Neuronal stem cell (in vitro differentiated cells): ENCODE results near the gene TAPT1.

Source experiments
- DNase-seq: peaks from one replicate; pipeline ENCODE4 v3.0.0-alpha.2; 2013; ENCODE audit warnings: low spot score
- H2AFZ ChIP-seq: one replicate; pipeline ENCODE4 v1.6.1; 2013; ENCODE audit warnings: mild to moderate bottlenecking, low read length, inconsistent platforms
- H2AK5ac ChIP-seq: 2 replicates; pipeline ENCODE4 v1.6.1; 2013; ENCODE audit warnings: low read depth, mild to moderate bottlenecking, inconsistent platforms, low read length, moderate library complexity, mixed read lengths
- H2BK120ac ChIP-seq: 2 replicates; pipeline ENCODE4 v1.6.1; 2013; ENCODE audit warnings: low read depth, mild to moderate bottlenecking, inconsistent platforms, low read length, moderate library complexity, mixed read lengths
- H2BK12ac ChIP-seq: one replicate; pipeline ENCODE4 v1.6.1; 2013; ENCODE audit warnings: low read length, inconsistent platforms
- H2BK15ac ChIP-seq: 2 replicates; pipeline ENCODE4 v1.6.1; 2013; ENCODE audit warnings: mild to moderate bottlenecking, low read length, inconsistent platforms, mixed read lengths
- H2BK5ac ChIP-seq: one replicate; pipeline ENCODE4 v1.6.1; 2013; ENCODE audit warnings: inconsistent platforms, mild to moderate bottlenecking, low read length, moderate library complexity
- H3K14ac ChIP-seq: one replicate; pipeline ENCODE4 v1.6.1; 2013; ENCODE audit warnings: low read length, inconsistent platforms
- H3K18ac ChIP-seq: 2 replicates; pipeline ENCODE4 v1.6.1; 2013; ENCODE audit warnings: low read length, inconsistent platforms
- H3K23ac ChIP-seq: 2 replicates; pipeline ENCODE4 v1.6.1; 2013; ENCODE audit warnings: low read depth, mild to moderate bottlenecking, mixed read lengths, low read length, inconsistent platforms; ENCODE audit not compliant: poor library complexity
- H3K27ac ChIP-seq: replicated peaks from 3 replicates; pipeline ENCODE4 v1.5.1; 2013; ENCODE audit warnings: low read length, inconsistent platforms
- H3K27me3 ChIP-seq, 3 experiments: 2 replicates each; pipeline ENCODE4 v1.6.1; 2013; ENCODE audit warnings: low read length in 3 of 3, mild to moderate bottlenecking in 2 of 3, inconsistent platforms in 1 of 3, low read depth in 1 of 3, mixed read lengths in 1 of 3, moderate library complexity in 1 of 3; ENCODE audit not compliant: control insufficient read depth in 3 of 3, insufficient read depth in 3 of 3
- H3K36me3 ChIP-seq, 2 donors: replicated peaks in 1 of 2; 2 replicates each; pipeline ENCODE4 v1.6.1; 2013; ENCODE audit warnings: low read length in 2 of 2; ENCODE audit not compliant: control insufficient read depth in 2 of 2, insufficient read depth in 2 of 2
- H3K4ac ChIP-seq: 2 replicates; pipeline ENCODE4 v1.6.1; 2013; ENCODE audit warnings: inconsistent platforms, mild to moderate bottlenecking, low read length, moderate library complexity
- H3K4me1 ChIP-seq, 2 donors: 1 replicate in 1 of 2; 2 replicates in 1 of 2; pipeline ENCODE4 v1.6.1; 2013; ENCODE audit warnings: low read length in 2 of 2, low read depth in 1 of 2; ENCODE audit not compliant: control insufficient read depth in 2 of 2, insufficient read depth in 1 of 2
- H3K4me2 ChIP-seq: one replicate; pipeline ENCODE4 v1.6.1; 2013; ENCODE audit warnings: mild to moderate bottlenecking, low read length, inconsistent platforms; ENCODE audit not compliant: insufficient read depth, poor library complexity, severe bottlenecking
- H3K4me3 ChIP-seq, 2 donors: 2 replicates each; pipeline ENCODE4 v1.5.1; 2013; ENCODE audit warnings: low read length in 2 of 2, mild to moderate bottlenecking in 2 of 2, inconsistent platforms in 1 of 2, moderate library complexity in 1 of 2
- H3K79me1 ChIP-seq: one replicate; pipeline ENCODE4 v1.6.1; 2013; ENCODE audit warnings: low read depth, mild to moderate bottlenecking, inconsistent platforms, low read length, moderate library complexity
- H3K9ac ChIP-seq: one replicate; pipeline ENCODE4 v1.6.1; 2013; ENCODE audit warnings: mild to moderate bottlenecking, low read depth, low read length, inconsistent platforms; ENCODE audit not compliant: poor library complexity
- H3K9me3 ChIP-seq, 2 donors: replicated peaks in 1 of 2; 2 replicates each; pipeline versions ENCODE3 to v1.6.1; 2013; ENCODE audit warnings: low read length in 2 of 2, mild to moderate bottlenecking in 2 of 2, inconsistent platforms in 1 of 2, low read depth in 1 of 2, mixed read lengths in 1 of 2, moderate library complexity in 1 of 2; ENCODE audit not compliant: control insufficient read depth in 2 of 2, insufficient read depth in 1 of 2
- H4K8ac ChIP-seq: one replicate; pipeline ENCODE4 v1.6.1; 2013; ENCODE audit warnings: low read depth, mild to moderate bottlenecking, inconsistent platforms, low read length, moderate library complexity
- H4K91ac ChIP-seq: one replicate; pipeline ENCODE4 v1.6.1; 2013; ENCODE audit warnings: low read length, low read depth, mild to moderate bottlenecking, inconsistent platforms; ENCODE audit not compliant: poor library complexity
- WGBS, 2 donors: extraction: QIAGEN DNeasy Blood & Tissue Kit; methylation state at CpG; one replicate each; pipeline ENCODE4 v1.1.7; 2013; ENCODE audit warnings: missing lambda C conversion rate in 2 of 2, mixed read lengths in 1 of 2; ENCODE audit not compliant: insufficient read length in 2 of 2, insufficient replicate concordance in 1 of 2; ENCODE audit errors: extremely low coverage in 2 of 2; 5-methylcytosine and 5-hydroxymethylcytosine counted together

TAPT1 gene

GRCh38 chr4:16265820-16266219 is 39.5 kb upstream of the TAPT1 start:
- no peak overlapping the region for H3K27ac ChIP-seq
- H4K91ac ChIP-seq: no peak overlapping the region
- no peak overlapping the region for H2AFZ ChIP-seq
- DNase-seq: no peak
- H3K4me3 ChIP-seq: peak overlapping the region in 1 of 2 donors; percentile 1
- no peak overlapping the region for H3K4ac ChIP-seq
- H2BK5ac ChIP-seq: no peak overlapping the region
- H3K27me3 ChIP-seq: no peaks in the 10 kb centered on the region
- no peaks in the 10 kb centered on the region for H3K4me1 ChIP-seq
- peaks cover 0 to 2% of the 10 kb centered on the region in 2 donors for H3K9me3 ChIP-seq
- H2AK5ac ChIP-seq: no peak overlapping the region
- H3K79me1 ChIP-seq: no peaks in the 10 kb centered on the region
- no peak overlapping the region for H2BK15ac ChIP-seq
- H3K36me3 ChIP-seq: no peaks in the 10 kb centered on the region
- H3K23ac ChIP-seq: no peak overlapping the region
- WGBS, 2 donors: no CpG with 5 or more reads among the region's 3 CpGs
- no peak overlapping the region for H4K8ac ChIP-seq
- H3K18ac ChIP-seq: no peak overlapping the region
- H2BK120ac ChIP-seq: peak overlapping the region; percentile 14
- H2BK12ac ChIP-seq: no peak overlapping the region
- peak overlapping the region; percentile 24 for H3K9ac ChIP-seq
- H3K4me2 ChIP-seq: no peak overlapping the region
- peak overlapping the region; percentile 66 for H3K14ac ChIP-seq

- no CpG with 5 or more reads among the region's 3 CpGs for WGBS, 2 donors
- H2AK5ac ChIP-seq: no peak overlapping the region
- H3K23ac ChIP-seq: no peak overlapping the region
- H4K8ac ChIP-seq: no peak overlapping the region
- H3K36me3 ChIP-seq: no peaks in the 10 kb centered on the region
- no peak overlapping the region for H3K14ac ChIP-seq
- H3K9ac ChIP-seq: no peak overlapping the region
- no peak overlapping the region for H3K27ac ChIP-seq
- DNase-seq: no peak
- no peak overlapping the region for H2BK15ac ChIP-seq
- H2BK12ac ChIP-seq: no peak overlapping the region
- no peak overlapping the region for H3K4me2 ChIP-seq
- H2BK5ac ChIP-seq: no peak overlapping the region
- peaks cover 0 to 2% of the 10 kb centered on the region in 2 donors for H3K9me3 ChIP-seq
- H3K18ac ChIP-seq: no peak overlapping the region
- H2BK120ac ChIP-seq: no peak overlapping the region
- no peaks in the 10 kb centered on the region for H3K27me3 ChIP-seq
- H2AFZ ChIP-seq: no peak overlapping the region
- H3K4me3 ChIP-seq: no peak overlapping the region
- no peaks in the 10 kb centered on the region for H3K79me1 ChIP-seq
- H3K4ac ChIP-seq: no peak overlapping the region
- H3K4me1 ChIP-seq: no peaks in the 10 kb centered on the region
- no peak overlapping the region for H4K91ac ChIP-seq
Measured at GRCh38 chr4:16264798-16265197, 38.5 kb upstream of the TAPT1 start.

- no peak overlapping the region for H2BK15ac ChIP-seq
- H4K91ac ChIP-seq: no peak overlapping the region
- H3K9me3 ChIP-seq: peaks cover 0 to 2% of the 10 kb centered on the region in 2 donors
- no peaks in the 10 kb centered on the region for H3K4me1 ChIP-seq
- H3K14ac ChIP-seq: no peak overlapping the region
- H2AK5ac ChIP-seq: no peak overlapping the region
- H3K4me2 ChIP-seq: no peak overlapping the region
- no peak overlapping the region for H3K4ac ChIP-seq
- no peaks in the 10 kb centered on the region for H3K36me3 ChIP-seq
- H3K9ac ChIP-seq: no peak overlapping the region
- H3K23ac ChIP-seq: no peak overlapping the region
- H4K8ac ChIP-seq: no peak overlapping the region
- H2BK120ac ChIP-seq: no peak overlapping the region
- H2BK5ac ChIP-seq: no peak overlapping the region
- H3K79me1 ChIP-seq: no peaks in the 10 kb centered on the region
- no peak overlapping the region for H2AFZ ChIP-seq
- no peak overlapping the region for H2BK12ac ChIP-seq
- WGBS, 2 donors: no CpG with 5 or more reads among the region's 2 CpGs
- DNase-seq: no peak
- H3K18ac ChIP-seq: no peak overlapping the region
- H3K27me3 ChIP-seq: no peaks in the 10 kb centered on the region
- no peak overlapping the region for H3K27ac ChIP-seq
- no peak overlapping the region for H3K4me3 ChIP-seq
Measured at GRCh38 chr4:16263056-16263455, 36.8 kb upstream of the TAPT1 start.

GRCh38 chr4:16262188-16262587 is 35.9 kb upstream of the TAPT1 start:
- Histone ChIP-seq H3K4ac (no peak overlapping the region), H2BK5ac (no peak overlapping the region), H3K4me2 (no peak overlapping the region), H2BK15ac (no peak overlapping the region), H3K4me1 (no peaks in the 10 kb centered on the region), H2BK12ac (no peak overlapping the region), H3K4me3 (no peak overlapping the region), H3K79me1 (no peaks in the 10 kb centered on the region), H2AK5ac (no peak overlapping the region), H3K9ac (no peak overlapping the region), H3K18ac (no peak overlapping the region), H3K14ac (no peak overlapping the region), H4K8ac (no peak overlapping the region), H3K27me3 (no peaks in the 10 kb centered on the region), H2BK120ac (no peak overlapping the region), H3K9me3 (peaks cover 0 to 2% of the 10 kb centered on the region in 2 donors), H2AFZ (no peak overlapping the region), H3K27ac (no peak overlapping the region), H3K36me3 (no peaks in the 10 kb centered on the region), H3K23ac (no peak overlapping the region), H4K91ac (no peak overlapping the region)
- no peak for DNase-seq
- no CpG with 5 or more reads among the region's 4 CpGs for WGBS, 2 donors
